ENCODE results near the gene UNC119. TPM values are rescaled to one million over a fixed set of nuclear protein-coding genes. Genes with fewer than 3 reads are reported as not detected.

The UNC119 gene
- total and polyA plus RNA-seq, 5 donors from 2014 or later = 29.5 to 66.9 (median 31.4) TPM

- no peaks in the 10 kb centered on the region for H3K4me1 ChIP-seq (ENCODE audit: control insufficient read depth, insufficient read depth, low read length, poor library complexity, severe bottlenecking)
- ATAC-seq (ENCODE audit: low read depth in 2 of 2) (no peak), DNase-seq (no peak)
- Mint-ChIP-seq H3K36me3 (no peaks in the 10 kb centered on the region), H3K9me3 (no peaks in the 10 kb centered on the region), H3K4me1 (no peaks in the 10 kb centered on the region), H3K27me3 (peaks cover 28% of the 10 kb centered on the region), H3K27ac (no peak overlapping the region), H3K4me3 (no peak overlapping the region)
- H3K9me3 ChIP-seq (ENCODE audit: control insufficient read depth in 2 of 2, low read length in 2 of 2) = no peaks in the 10 kb centered on the region
- no peak overlapping the region for H3K4me3 ChIP-seq (ENCODE audit: low read depth, low read length)
- no peak overlapping the region for H3K27ac ChIP-seq (ENCODE audit: insufficient read depth, low read length, poor library complexity, severe bottlenecking)
- H3K27me3 ChIP-seq (ENCODE audit: control insufficient read depth, insufficient read depth, low read length) = peaks cover 6% of the 10 kb centered on the region
- no peaks in the 10 kb centered on the region for H3K36me3 ChIP-seq (ENCODE audit: control insufficient read depth, insufficient read depth, low read length)
Measured at GRCh38 chr17:28515518-28515917, 36.9 kb downstream of the UNC119 start.

- Mint-ChIP-seq H3K4me1 (no peaks in the 10 kb centered on the region), H3K9me3 (no peaks in the 10 kb centered on the region), H3K27me3 (peaks cover 34% of the 10 kb centered on the region), H3K4me3 (no peak overlapping the region), H3K27ac (no peak overlapping the region), H3K36me3 (no peaks in the 10 kb centered on the region)
- no peaks in the 10 kb centered on the region for H3K4me1 ChIP-seq (ENCODE audit: control insufficient read depth, insufficient read depth, low read length, poor library complexity, severe bottlenecking)
- ATAC-seq (ENCODE audit: low read depth in 2 of 2) (no peak), DNase-seq (no peak)
- H3K27ac ChIP-seq (ENCODE audit: insufficient read depth, low read length, poor library complexity, severe bottlenecking) = no peak overlapping the region
- H3K27me3 ChIP-seq (ENCODE audit: control insufficient read depth, insufficient read depth, low read length) = peaks cover 6% of the 10 kb centered on the region
- no peaks in the 10 kb centered on the region for H3K36me3 ChIP-seq (ENCODE audit: control insufficient read depth, insufficient read depth, low read length)
- no peaks in the 10 kb centered on the region for H3K9me3 ChIP-seq (ENCODE audit: control insufficient read depth in 2 of 2, low read length in 2 of 2)
- H3K4me3 ChIP-seq (ENCODE audit: low read depth, low read length) = no peak overlapping the region
Measured at GRCh38 chr17:28514561-28515002, 37.8 kb downstream of the UNC119 start.

GRCh38 chr17:28513476-28513875 is 38.9 kb downstream of the UNC119 start:
- H3K27me3 ChIP-seq (ENCODE audit: control insufficient read depth, insufficient read depth, low read length) = peaks cover 6% of the 10 kb centered on the region
- DNase-seq = no peak
- Mint-ChIP-seq H3K4me1 (no peaks in the 10 kb centered on the region), H3K9me3 (no peaks in the 10 kb centered on the region), H3K4me3 (no peak overlapping the region), H3K27me3 (peaks cover 38% of the 10 kb centered on the region), H3K27ac (peak overlapping the region in 1 of 3 donors; percentile 68), H3K36me3 (no peaks in the 10 kb centered on the region)
- H3K4me3 ChIP-seq (ENCODE audit: low read depth, low read length) = no peak overlapping the region
- H3K4me1 ChIP-seq (ENCODE audit: control insufficient read depth, insufficient read depth, low read length, poor library complexity, severe bottlenecking) = no peaks in the 10 kb centered on the region
- no peaks in the 10 kb centered on the region for H3K9me3 ChIP-seq (ENCODE audit: control insufficient read depth in 2 of 2, low read length in 2 of 2)
- H3K27ac ChIP-seq (ENCODE audit: insufficient read depth, low read length, poor library complexity, severe bottlenecking) = no peak overlapping the region
- no peaks in the 10 kb centered on the region for H3K36me3 ChIP-seq (ENCODE audit: control insufficient read depth, insufficient read depth, low read length)
- no peak for ATAC-seq (ENCODE audit: low read depth in 2 of 2)

- DNase-seq (no peak), ATAC-seq (ENCODE audit: low read depth in 2 of 2) (no peak)
- H3K36me3 Mint-ChIP-seq = no peaks in the 10 kb centered on the region
- H3K27ac Mint-ChIP-seq = no peak overlapping the region
- no peaks in the 10 kb centered on the region for H3K4me1 ChIP-seq (ENCODE audit: control insufficient read depth, insufficient read depth, low read length, poor library complexity, severe bottlenecking)
- H3K27me3 ChIP-seq (ENCODE audit: control insufficient read depth, insufficient read depth, low read length) = peaks cover 6% of the 10 kb centered on the region
- H3K27ac ChIP-seq (ENCODE audit: insufficient read depth, low read length, poor library complexity, severe bottlenecking) = no peak overlapping the region
- H3K4me3 ChIP-seq (ENCODE audit: low read depth, low read length) = no peak overlapping the region
- H3K36me3 ChIP-seq (ENCODE audit: control insufficient read depth, insufficient read depth, low read length) = no peaks in the 10 kb centered on the region
- no peaks in the 10 kb centered on the region for H3K9me3 ChIP-seq (ENCODE audit: control insufficient read depth in 2 of 2, low read length in 2 of 2)
- no peaks in the 10 kb centered on the region for H3K4me1 Mint-ChIP-seq
- no peak overlapping the region for H3K4me3 Mint-ChIP-seq
- peaks cover 42% of the 10 kb centered on the region for H3K27me3 Mint-ChIP-seq
- H3K9me3 Mint-ChIP-seq = no peaks in the 10 kb centered on the region
Measured at GRCh38 chr17:28511858-28512461, 40.5 kb downstream of the UNC119 start.

GRCh38 chr17:28509789-28510188 is 42.6 kb downstream of the UNC119 start:
- Mint-ChIP-seq H3K36me3 (no peaks in the 10 kb centered on the region), H3K27me3 (peaks cover 37% of the 10 kb centered on the region), H3K4me1 (no peaks in the 10 kb centered on the region), H3K27ac (no peak overlapping the region), H3K9me3 (no peaks in the 10 kb centered on the region), H3K4me3 (no peak overlapping the region)
- H3K4me1 ChIP-seq (ENCODE audit: control insufficient read depth, insufficient read depth, low read length, poor library complexity, severe bottlenecking) = no peaks in the 10 kb centered on the region
- ATAC-seq (ENCODE audit: low read depth in 2 of 2) = no peak
- no peaks in the 10 kb centered on the region for H3K36me3 ChIP-seq (ENCODE audit: control insufficient read depth, insufficient read depth, low read length)
- H3K27me3 ChIP-seq (ENCODE audit: control insufficient read depth, insufficient read depth, low read length) = peaks cover 6% of the 10 kb centered on the region
- no peak for DNase-seq
- H3K9me3 ChIP-seq (ENCODE audit: control insufficient read depth in 2 of 2, low read length in 2 of 2) = no peaks in the 10 kb centered on the region
- no peak overlapping the region for H3K27ac ChIP-seq (ENCODE audit: insufficient read depth, low read length, poor library complexity, severe bottlenecking)
- no peak overlapping the region for H3K4me3 ChIP-seq (ENCODE audit: low read depth, low read length)

GRCh38 chr17:28508211-28508724 is 44.2 kb downstream of the UNC119 start:
- peaks cover 6% of the 10 kb centered on the region for H3K27me3 ChIP-seq (ENCODE audit: control insufficient read depth, insufficient read depth, low read length)

GRCh38 chr17:28507567-28508203 is 44.7 kb downstream of the UNC119 start:
- H3K4me3 ChIP-seq (ENCODE audit: low read depth, low read length) = no peak overlapping the region

More at GRCh38 chr17:28508211-28508724, 44.2 kb downstream of the UNC119 start:
- no peaks in the 10 kb centered on the region for H3K4me1 ChIP-seq (ENCODE audit: control insufficient read depth, insufficient read depth, low read length, poor library complexity, severe bottlenecking)
- no peaks in the 10 kb centered on the region for H3K36me3 ChIP-seq (ENCODE audit: control insufficient read depth, insufficient read depth, low read length)
- H3K4me3 Mint-ChIP-seq = no peak overlapping the region
- H3K9me3 ChIP-seq (ENCODE audit: control insufficient read depth in 2 of 2, low read length in 2 of 2) = no peaks in the 10 kb centered on the region
- no peak overlapping the region for H3K4me3 ChIP-seq (ENCODE audit: low read depth, low read length)
- no peak for ATAC-seq (ENCODE audit: low read depth in 2 of 2)
- H3K4me1 Mint-ChIP-seq = no peaks in the 10 kb centered on the region
- H3K9me3 Mint-ChIP-seq = no peaks in the 10 kb centered on the region
- H3K36me3 Mint-ChIP-seq = no peaks in the 10 kb centered on the region
- peaks cover 44% of the 10 kb centered on the region for H3K27me3 Mint-ChIP-seq
- no peak for DNase-seq
- H3K27ac Mint-ChIP-seq = no peak overlapping the region
- no peak overlapping the region for H3K27ac ChIP-seq (ENCODE audit: insufficient read depth, low read length, poor library complexity, severe bottlenecking)

More at GRCh38 chr17:28507567-28508203, 44.7 kb downstream of the UNC119 start:
- Histone ChIP-seq H3K4me1 (ENCODE audit: control insufficient read depth, insufficient read depth, low read length, poor library complexity, severe bottlenecking) (no peaks in the 10 kb centered on the region), H3K27me3 (ENCODE audit: control insufficient read depth, insufficient read depth, low read length) (peaks cover 6% of the 10 kb centered on the region), H3K9me3 (ENCODE audit: control insufficient read depth in 2 of 2, low read length in 2 of 2) (no peaks in the 10 kb centered on the region), H3K36me3 (ENCODE audit: control insufficient read depth, insufficient read depth, low read length) (no peaks in the 10 kb centered on the region), H3K27ac (ENCODE audit: insufficient read depth, low read length, poor library complexity, severe bottlenecking) (no peak overlapping the region)
- H3K4me1 Mint-ChIP-seq = no peaks in the 10 kb centered on the region
- no peak overlapping the region for H3K4me3 Mint-ChIP-seq
- H3K9me3 Mint-ChIP-seq = no peaks in the 10 kb centered on the region
- H3K27me3 Mint-ChIP-seq = peaks cover 44% of the 10 kb centered on the region
- no peak for ATAC-seq (ENCODE audit: low read depth in 2 of 2)
- no peak for DNase-seq
- H3K27ac Mint-ChIP-seq = no peak overlapping the region
- H3K36me3 Mint-ChIP-seq = no peaks in the 10 kb centered on the region

Measured in CD4-positive, CD25-positive, alpha-beta regulatory T cell (primary cell).